B cell (primary cell): Measurements from ENCODE around the gene MPDU1. TPM values are rescaled to one million over a fixed set of nuclear protein-coding genes. Genes with fewer than 3 reads are reported as not detected.

Source experiments
- ATAC-seq: fragments of 200-7000 bp; cut with Tn5 transposase; one replicate; pipeline ENCODE4 v1.10.0; 2021; ENCODE audit warnings: low read depth, mild to moderate bottlenecking, moderate number of reproducible peaks, moderate library complexity
- CTCF ChIA-PET: fragments of 350-600 bp; sonication (Branson Sonifier 250); formaldehyde crosslinking; loops from one replicate; lab custom pipeline; 2021; ENCODE audit warnings: antibody characterized with exemption, inconsistent platforms; lab: Charles Lee
- POLR2A ChIA-PET: fragments of 350-600 bp; sonication (Branson Sonifier 250); formaldehyde crosslinking; loops from one replicate; lab custom pipeline; 2021; ENCODE audit warnings: antibody characterized with exemption; lab: Charles Lee
- DNase-seq: peaks from one replicate; pipeline ENCODE4 v3.0.0; 2013
- H2AFZ ChIP-seq: 2 replicates; pipeline ENCODE4 v1.6.1; 2012; ENCODE audit warnings: mild to moderate bottlenecking, low read depth, low read length; ENCODE audit not compliant: insufficient read depth, poor library complexity, severe bottlenecking
- H3K27ac ChIP-seq, 2 donors: 1 replicate in 1 of 2; 2 replicates in 1 of 2; pipeline ENCODE4 v1.5.1; 2012 to 2013; ENCODE audit warnings: low read length in 2 of 2, mild to moderate bottlenecking in 2 of 2, moderate library complexity in 1 of 2
- H3K27me3 ChIP-seq, 4 experiments: fragments of 200-600 bp in 1 of 4; sonication (generic) in 1 of 4; replicated peaks in 1 of 4; 1 replicate in 2 of 4; 2 replicates in 2 of 4; pipeline versions ENCODE4 v1.6.1 to v1.7.0; 2013 to 2016; ENCODE audit warnings: low read length in 3 of 4, mild to moderate bottlenecking in 2 of 4, mixed read lengths in 1 of 4, moderate library complexity in 1 of 4; ENCODE audit not compliant: insufficient read depth in 4 of 4, control insufficient read depth in 3 of 4; ENCODE audit errors: control extremely low read depth in 1 of 4
- H3K36me3 ChIP-seq, 2 experiments: replicated peaks in 1 of 2; 1 replicate in 1 of 2; 2 replicates in 1 of 2; pipeline versions ENCODE4 v1.6.1 to v1.7.1; 2013; ENCODE audit warnings: low read length in 1 of 2; ENCODE audit not compliant: insufficient read depth in 2 of 2, control insufficient read depth in 1 of 2; ENCODE audit errors: control extremely low read depth in 1 of 2, extremely low read depth in 1 of 2
- H3K4me1 ChIP-seq, 2 donors: fragments of 200-600 bp in 1 of 2; sonication (generic) in 1 of 2; 1 replicate in 1 of 2; 2 replicates in 1 of 2; pipeline versions ENCODE4 v1.5.1 to v1.6.1; 2013 to 2017; ENCODE audit warnings: low read length in 2 of 2; ENCODE audit not compliant: control insufficient read depth in 2 of 2, insufficient read depth in 2 of 2
- H3K4me2 ChIP-seq: replicated peaks from 2 replicates; pipeline ENCODE3; 2012; ENCODE audit warnings: mild to moderate bottlenecking, low read depth, low read length; ENCODE audit not compliant: poor library complexity, severe bottlenecking
- H3K4me3 ChIP-seq, 5 experiments: fragments of 200-600 bp in 1 of 5; sonication (generic) in 1 of 5; 1 replicate in 3 of 5; 2 replicates in 2 of 5; pipeline versions ENCODE4 v1.5.1 to v1.7.0; 2011 to 2016; ENCODE audit warnings: low read length in 4 of 5, mild to moderate bottlenecking in 4 of 5, low read depth in 2 of 5, control low read depth in 1 of 5, moderate library complexity in 1 of 5; ENCODE audit not compliant: insufficient read depth in 1 of 5; ENCODE audit errors: control extremely low read depth in 1 of 5, extremely low read depth in 1 of 5
- H3K79me2 ChIP-seq: fragments of 200-600 bp; sonication (generic); one replicate; pipeline ENCODE4 v1.6.0; 2016; ENCODE audit warnings: low read length; ENCODE audit not compliant: control insufficient read depth, insufficient read depth
- H3K9ac ChIP-seq: fragments of 200-600 bp; sonication (generic); 2 replicates; pipeline ENCODE4 v1.6.1; 2017; ENCODE audit warnings: mild to moderate bottlenecking, low read length, moderate library complexity
- H3K9me3 ChIP-seq, 3 donors: one replicate each; pipeline versions ENCODE4 v1.6.1 to v1.7.1; 2013; ENCODE audit warnings: low read length in 2 of 3; ENCODE audit not compliant: control insufficient read depth in 2 of 3, insufficient read depth in 1 of 3; ENCODE audit errors: control extremely low read depth in 1 of 3
- H4K20me1 ChIP-seq: 2 replicates; pipeline ENCODE4 v1.6.0; 2012; ENCODE audit warnings: mild to moderate bottlenecking, low read length; ENCODE audit not compliant: insufficient read depth, control insufficient read depth, poor library complexity, severe bottlenecking
- H3K27ac Mint-ChIP-seq: one replicate; pipeline ENCODE4 v1.8.0; 2021; ENCODE audit warnings: mixed read lengths
- H3K27me3 Mint-ChIP-seq: one replicate; pipeline ENCODE4 v1.8.0; 2021; ENCODE audit warnings: mixed read lengths
- H3K4me1 Mint-ChIP-seq: one replicate; pipeline ENCODE4 v1.8.0; 2021; ENCODE audit warnings: mixed read lengths
- H3K4me3 Mint-ChIP-seq: one replicate; pipeline ENCODE4 v1.8.0; 2021; ENCODE audit warnings: mixed read lengths
- H3K9me3 Mint-ChIP-seq: one replicate; pipeline ENCODE4 v1.8.0; 2022; ENCODE audit warnings: mixed read lengths; ENCODE audit not compliant: insufficient read depth
- CTCF ChIP-seq: fragments of 200-600 bp; IDR thresholded peaks from one replicate; pipeline ENCODE4 v1.8.0; 2022; ENCODE audit warnings: antibody characterized with exemption, mild to moderate bottlenecking
- EZH2 ChIP-seq: IDR thresholded peaks from 2 replicates; pipeline ENCODE4 v1.6.1; 2012; ENCODE audit warnings: borderline replicate concordance, low read depth, mild to moderate bottlenecking, moderate library complexity, low read length; ENCODE audit not compliant: insufficient read depth, poor library complexity, severe bottlenecking
- WGBS: methylation state at CpG from one replicate; pipeline ENCODE4 v1.1.5; 2013; ENCODE audit warnings: missing lambda C conversion rate; ENCODE audit not compliant: insufficient coverage; 5-methylcytosine and 5-hydroxymethylcytosine counted together
- intact Hi-C: fragments of 100-400 bp; cut with micrococcal nuclease; formaldehyde crosslinking; loops from one replicate; pipeline ENCODE4 v1.10.0; 2022
- polyA plus RNA-seq: library from polyadenylated mRNA; depleted of rRNA; stranded (reverse); fragments of >200 nt; gene quantifications from 2 replicates; pipeline ENCODE4 v1.2.3, GENCODE V29; 2012
- total RNA-seq, 2 donors: library from RNA; stranded (reverse); fragments of 120-200 nt in 1 of 2; gene quantifications; 1 replicate in 1 of 2; 2 replicates in 1 of 2; pipeline versions ENCODE4 v1.2.3 to v1.2.4, GENCODE V29; 2013 to 2022

The MPDU1 gene
- total and polyA plus RNA-seq, 2 donors (not counting 1 experiment from before 2014, with no cell fraction given): 31.7 to 51.5 TPM

- no peak for TF ChIP-seq EZH2
- no peak for TF ChIP-seq CTCF
- ATAC-seq: no peak
- Histone ChIP-seq H3K9me3 (no peaks in the 10 kb centered on the region), H3K27me3 (no peaks in the 10 kb centered on the region), H4K20me1 (no peaks in the 10 kb centered on the region), H3K27ac (no peak within 1 kb of the TSS), H3K9ac (no peak within 1 kb of the TSS), H2AFZ (no peak within 1 kb of the TSS), H3K4me3 (no peak within 1 kb of the TSS), H3K36me3 (no peaks in the 10 kb centered on the region), H3K4me2 (no peak within 1 kb of the TSS), H3K79me2 (peaks cover 11% of the 10 kb centered on the region), H3K4me1 (peaks cover 6 to 14% of the 10 kb centered on the region in 2 donors)
- intact Hi-C loops: no loop called here
- H3K27ac Mint-ChIP-seq: no peak within 1 kb of the TSS
- 98% methylated on average over 10 of the region's 13 CpGs for WGBS
- H3K4me1 Mint-ChIP-seq: peaks cover 17% of the 10 kb centered on the region
- DNase-seq: no peak
- H3K27me3 Mint-ChIP-seq: no peaks in the 10 kb centered on the region
- POLR2A ChIA-PET: interaction anchor here (0.6 kb wide), 1 partner anchor 15 kb away, joined by 3 read pairs; no protein-coding TSS in a partner anchor
- CTCF ChIA-PET: interaction anchor here (4.6 kb wide), 1 partner anchor 57 kb away, joined by 35 read pairs; the partner anchor contains the start of genes TP53 and WRAP53
- no peak within 1 kb of the TSS for H3K4me3 Mint-ChIP-seq
- no peaks in the 10 kb centered on the region for H3K9me3 Mint-ChIP-seq
These were observed 46.4 kb downstream of the MPDU1 start, which contains the start of gene SHBG for GRCh38 chr17:7629939-7630571. Gene SHBG, plus strand, starts transcription at chr17:7630135. Its CDS starts 38 bp downstream, at chr17:7630173.
